Lung (tissue), 12 donors: ENCODE results near the gene SPPL2B. TPM values are rescaled to one million over a fixed set of nuclear protein-coding genes. Genes with fewer than 3 reads are reported as not detected.
A peak's percentile ranks its signal among the peaks of the same experiment; 100 is the strongest.

ENCODE experiments used
- ATAC-seq: fragments of 200-7000 bp; cut with Tn5 transposase; one replicate; pipeline ENCODE4 v1.9.1; 2020; ENCODE audit warnings: moderate number of reproducible peaks; ENCODE audit not compliant: insufficient read depth, low FRiP score
- DNase-seq, 3 donors: peaks; one replicate each; pipeline ENCODE4 v3.0.0-alpha.2; 2013 to 2017
- H3K27ac ChIP-seq, 2 donors: one replicate each; pipeline ENCODE4 v1.5.1; 2013; ENCODE audit warnings: mild to moderate bottlenecking in 2 of 2, moderate library complexity in 2 of 2, control low read depth in 1 of 2, inconsistent platforms in 1 of 2, low read depth in 1 of 2, low read length in 1 of 2
- H3K27me3 ChIP-seq, 3 donors: one replicate each; pipeline ENCODE4 v1.5.1; 2013; ENCODE audit warnings: low read length in 2 of 3; ENCODE audit not compliant: control insufficient read depth in 3 of 3, insufficient read depth in 3 of 3
- H3K36me3 ChIP-seq, 4 donors: one replicate each; pipeline ENCODE4 v1.5.1; 2013; ENCODE audit warnings: low read length in 4 of 4, mild to moderate bottlenecking in 1 of 4, moderate library complexity in 1 of 4; ENCODE audit not compliant: control insufficient read depth in 4 of 4, insufficient read depth in 4 of 4
- H3K4me1 ChIP-seq, 5 donors: one replicate each; pipeline ENCODE4 v1.5.1; 2013; ENCODE audit warnings: low read length in 5 of 5, mild to moderate bottlenecking in 2 of 5, moderate library complexity in 1 of 5; ENCODE audit not compliant: control insufficient read depth in 5 of 5, insufficient read depth in 5 of 5
- H3K4me3 ChIP-seq: one replicate; pipeline ENCODE4 v1.5.1; 2013; ENCODE audit warnings: mild to moderate bottlenecking, control low read depth, moderate library complexity
- H3K9ac ChIP-seq, 2 donors: one replicate each; pipeline ENCODE4 v1.5.1; 2013; ENCODE audit warnings: low read length in 2 of 2, control low read depth in 1 of 2; ENCODE audit not compliant: insufficient read depth in 1 of 2
- H3K9me3 ChIP-seq, 4 donors: one replicate each; pipeline ENCODE4 v1.5.1; 2013; ENCODE audit warnings: low read length in 3 of 4, mild to moderate bottlenecking in 1 of 4, moderate library complexity in 1 of 4; ENCODE audit not compliant: control insufficient read depth in 4 of 4, insufficient read depth in 3 of 4
- CTCF ChIP-seq: IDR thresholded peaks from 2 replicates; pipeline ENCODE4 v1.5.1; 2012; ENCODE audit warnings: mild to moderate bottlenecking; ENCODE audit errors: control extremely low read depth, extremely low read depth
- WGBS, 2 donors: extraction: QIAGEN DNeasy Blood & Tissue Kit; methylation state at CpG; one replicate each; pipeline ENCODE4 v1.1.7; 2013; 5-methylcytosine and 5-hydroxymethylcytosine counted together
- polyA plus RNA-seq, 2 donors: library from polyadenylated mRNA; stranded (reverse); fragments of 200-250 nt; gene quantifications; one replicate each; pipeline ENCODE4 v1.2.1, GENCODE V29; 2013
- total RNA-seq, 2 donors: library from RNA; depleted of rRNA in 1 of 2; stranded (reverse); fragments of >200 nt in 1 of 2; gene quantifications; one replicate each; pipeline ENCODE4 v1.2.1, GENCODE V29; 2014 to 2021
- donor health status: control.
- donor health status: control.
- donor health status: Bipolar disorder and iron deficiency.
- donor health status: healthy.
- donor health status: DM: yes; HTN: yes; CAD: no.

The SPPL2B gene
- total and polyA plus RNA-seq, 4 donors: 34.4 to 86.1 (median 48.8) TPM

DNA sequence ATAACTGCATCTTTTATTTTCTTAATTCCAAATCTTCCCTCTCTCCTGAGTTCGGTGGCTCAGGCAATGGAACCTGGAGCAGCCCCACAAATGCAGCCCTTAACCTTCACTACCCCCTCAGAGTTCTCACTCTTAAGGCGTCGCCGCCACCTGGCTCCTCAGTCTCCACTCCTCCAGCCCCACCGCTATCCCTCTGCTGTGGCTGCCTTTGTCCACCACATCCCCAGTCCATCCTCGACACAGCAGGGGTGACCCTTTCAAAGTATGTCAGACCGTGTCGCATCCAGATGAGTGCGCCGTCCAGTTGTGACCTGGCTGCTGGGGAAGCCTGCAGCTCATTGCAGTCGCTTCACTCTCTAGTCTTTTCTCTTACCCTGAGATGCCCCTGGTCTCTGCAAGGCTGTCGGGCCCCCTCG lies 1.0 kb downstream of the SPPL2B start:
- no peaks in the 10 kb centered on the region for H3K9me3 ChIP-seq
- no peak for TF ChIP-seq CTCF
- H3K9ac ChIP-seq: peak overlapping the region; percentile 37 to 46
- H3K27me3 ChIP-seq: no peaks in the 10 kb centered on the region
- 65 to 73% methylated on average over 13 of the region's 13 CpGs for WGBS, 2 donors
- DNase-seq (no peak), ATAC-seq (no peak)
- H3K36me3 ChIP-seq: peaks cover 0 to 7% (median 5%) of the 10 kb centered on the region in 4 donors
- H3K27ac ChIP-seq: no peak overlapping the region
- H3K4me3 ChIP-seq: no peak overlapping the region
- H3K4me1 ChIP-seq: peaks cover 0 to 37% (median 18%) of the 10 kb centered on the region in 5 donors

GRCh38 chr19:2330255-2330631 lies 1.8 kb downstream of the SPPL2B start:
- no peaks in the 10 kb centered on the region for H3K9me3 ChIP-seq
- no peak overlapping the region for H3K27ac ChIP-seq
- DNase-seq: no peak
- H3K9ac ChIP-seq: no peak overlapping the region
- no peak for TF ChIP-seq CTCF
- H3K27me3 ChIP-seq: no peaks in the 10 kb centered on the region
- no peak for ATAC-seq
- peaks cover 0 to 37% (median 18%) of the 10 kb centered on the region in 5 donors for H3K4me1 ChIP-seq
- peaks cover 0 to 3% (median 1%) of the 10 kb centered on the region in 4 donors for H3K36me3 ChIP-seq
- WGBS, 2 donors: 81 to 86% methylated on average over 10 of the region's 10 CpGs
- H3K4me3 ChIP-seq: no peak overlapping the region

DNA sequence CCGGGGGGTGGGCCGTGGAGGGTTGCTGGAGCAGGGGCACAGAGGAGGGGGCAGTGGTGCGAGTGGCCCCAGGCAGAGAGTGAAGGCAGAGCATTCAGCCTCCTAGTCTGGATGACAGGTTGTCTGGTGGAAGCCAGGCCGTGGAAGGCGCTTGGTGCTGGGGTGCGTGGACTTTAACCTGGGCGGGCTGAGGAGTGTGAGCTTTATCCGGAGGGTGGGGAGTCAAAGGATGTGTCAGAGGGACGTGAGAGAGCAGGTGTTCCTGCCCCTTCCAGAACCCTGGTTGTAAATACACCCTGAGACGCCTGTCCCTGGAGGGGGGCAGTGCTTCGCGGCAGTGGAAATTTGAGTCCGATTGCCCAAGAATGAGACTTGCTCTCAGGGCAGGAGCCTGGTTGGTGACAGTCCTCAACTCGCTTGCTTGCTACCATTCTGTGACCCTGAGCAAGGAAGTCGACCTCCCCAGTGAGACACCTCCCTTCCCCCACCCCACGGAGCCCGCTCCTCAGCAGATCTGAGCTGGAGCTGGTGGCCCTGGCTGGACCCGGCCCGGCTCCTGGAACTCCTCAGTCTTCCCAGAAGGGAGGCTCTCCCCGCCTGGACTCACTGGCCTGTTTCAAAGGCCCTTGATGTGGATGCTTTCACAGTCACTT lies 2.3 kb downstream of the SPPL2B start:
- no peak for TF ChIP-seq CTCF
- H3K9ac ChIP-seq: no peak overlapping the region
- no peaks in the 10 kb centered on the region for H3K27me3 ChIP-seq
- ATAC-seq (no peak), DNase-seq (no peak)
- no peaks in the 10 kb centered on the region for H3K9me3 ChIP-seq
- no peak overlapping the region for H3K4me3 ChIP-seq
- peaks cover 0 to 37% (median 18%) of the 10 kb centered on the region in 5 donors for H3K4me1 ChIP-seq
- 62 to 76% methylated on average over 20 of the region's 20 CpGs for WGBS, 2 donors
- H3K36me3 ChIP-seq: peaks cover 0 to 3% (median 0%) of the 10 kb centered on the region in 4 donors
- no peak overlapping the region for H3K27ac ChIP-seq
